ENCODE results near the gene ACY1.

GRCh38 chr3:51966922-51967383 is 16.4 kb upstream of the ACY1 start:
- TF ChIP-seq POLR2AphosphoS5 (IDR thresholded peaks at IDR 0.05) (no peak), CTCF (IDR thresholded peaks at IDR 0.05) (no peak), EP300 (IDR thresholded peaks at IDR 0.05) (no peak)
